Measurements from ENCODE around the gene RPS18.
A peak's percentile ranks its signal among the peaks of the same experiment; 100 is the strongest.

DNA sequence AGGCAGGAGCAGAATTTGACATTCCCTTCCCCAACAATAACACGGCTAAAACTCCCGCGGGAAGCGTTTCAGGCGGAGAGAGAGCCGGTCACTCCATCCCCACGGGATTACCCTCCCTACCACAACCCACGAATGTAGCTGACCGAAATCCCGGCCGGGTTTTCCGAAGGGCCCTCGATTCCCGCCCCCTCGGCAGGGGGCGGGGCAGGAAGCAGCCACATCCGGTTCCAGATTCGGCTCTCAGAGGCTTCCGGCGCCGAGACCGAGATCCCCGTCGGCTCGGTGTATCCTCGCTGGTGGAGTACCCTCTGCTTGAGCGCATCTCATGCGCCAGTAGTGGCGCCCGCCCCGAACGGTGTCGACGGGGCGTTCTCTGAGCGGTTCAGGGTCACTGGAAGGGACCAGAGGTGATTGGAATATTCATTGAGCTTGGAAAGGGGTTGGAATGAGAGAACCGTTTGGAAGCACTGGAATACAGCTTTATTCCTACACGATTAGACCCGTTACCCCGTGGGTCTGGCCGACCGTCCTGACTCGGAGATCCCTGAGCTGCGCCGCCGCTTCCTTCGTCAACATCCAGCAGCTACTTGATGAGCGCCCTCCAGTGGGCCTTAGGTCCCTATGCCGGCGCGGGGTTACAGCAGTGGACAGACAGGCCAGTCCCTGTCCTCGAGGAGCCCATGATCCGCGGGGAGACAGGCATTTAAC, 27.5 kb downstream of the RPS18 start:
- TF ChIP-seq CTCF (IDR thresholded peaks at IDR 0.05; ENCODE audit: low read depth, low read length, poor library complexity, severe bottlenecking) (peak; percentile 93), EZH2phosphoT487 (IDR thresholded peaks at IDR 0.05; ENCODE audit: borderline replicate concordance, low read length) (no peak)

Data from DOHH2 (cell line).